Gastroesophageal sphincter (tissue), 4 donors: ENCODE data around the gene SETBP1. TPM values are rescaled to one million over a fixed set of nuclear protein-coding genes. Genes with fewer than 3 reads are reported as not detected.
A peak's percentile ranks its signal among the peaks of the same experiment; 100 is the strongest.

Experiments used
- ATAC-seq: fragments of 150-250 bp; one replicate; pipeline ENCODE4 v1.9.1; 2016; ENCODE audit warnings: mild to moderate bottlenecking, moderate library complexity
- H3K27ac ChIP-seq, 4 donors: fragments of 200-600 bp; sonication (generic) in 3 of 4; 1 replicate in 3 of 4; 2 replicates in 1 of 4; pipeline ENCODE4 v1.5.1; 2016 to 2019
- H3K27me3 ChIP-seq: fragments of 200-600 bp; sonication (generic); one replicate; pipeline ENCODE4 v1.5.1; 2019
- H3K36me3 ChIP-seq, 2 donors: fragments of 200-600 bp; sonication (generic); one replicate each; pipeline ENCODE4 v1.5.1; 2019; ENCODE audit warnings: control low read depth in 1 of 2
- H3K4me1 ChIP-seq, 3 donors: fragments of 200-600 bp; sonication (generic); 1 replicate in 2 of 3; 2 replicates in 1 of 3; pipeline ENCODE4 v1.5.1; 2016 to 2019; ENCODE audit warnings: control low read depth in 2 of 3
- H3K4me3 ChIP-seq, 2 donors: fragments of 200-600 bp; sonication (generic); one replicate each; pipeline ENCODE4 v1.5.1; 2019; ENCODE audit warnings: mild to moderate bottlenecking in 1 of 2, moderate library complexity in 1 of 2
- H3K9me3 ChIP-seq, 3 donors: fragments of 200-600 bp; sonication (generic); one replicate each; pipeline ENCODE4 v1.5.1; 2017 to 2019; ENCODE audit warnings: control low read depth in 2 of 3
- CTCF ChIP-seq, 4 experiments: fragments of 200-600 bp in 2 of 4; fragments of 450-650 bp in 2 of 4; sonication (generic) in 1 of 4; IDR thresholded peaks; one replicate each; pipeline ENCODE4 v1.5.1; 2017 to 2019; ENCODE audit warnings: antibody characterized with exemption in 4 of 4, mild to moderate bottlenecking in 2 of 4, moderate library complexity in 2 of 4
- EP300 ChIP-seq: sonication (generic); formaldehyde crosslinking; IDR thresholded peaks from one replicate; pipeline ENCODE4 v1.6.1; 2017; ENCODE audit warnings: antibody characterized with exemption, mild to moderate bottlenecking
- POLR2A ChIP-seq, 2 donors: fragments of 450-650 bp; IDR thresholded peaks; one replicate each; pipeline ENCODE4 v1.6.1; 2017; ENCODE audit warnings: antibody characterized with exemption in 2 of 2, mild to moderate bottlenecking in 2 of 2, moderate library complexity in 1 of 2
- POLR2AphosphoS5 ChIP-seq: sonication (generic); formaldehyde crosslinking; IDR thresholded peaks from one replicate; pipeline ENCODE4 v1.6.1; 2017; ENCODE audit warnings: antibody characterized with exemption
- WGBS, 2 donors: methylation state at CpG; one replicate each; pipeline ENCODE4 v1.1.5; 2018; ENCODE audit warnings: low coverage in 1 of 2; 5-methylcytosine and 5-hydroxymethylcytosine counted together
- total RNA-seq, 4 donors: library from RNA; depleted of rRNA; stranded (reverse); fragments of >200 nt; gene quantifications; one replicate each; pipeline ENCODE4 v1.1.0, GENCODE V29; 2016

The SETBP1 gene
- total RNA-seq, 4 donors from 2014 or later: 42.5 to 87.6 (median 67.8) TPM

GRCh38 chr18:45063246-45064038 is 382.8 kb downstream of the SETBP1 start:
- Histone ChIP-seq H3K4me3 (no peak overlapping the region), H3K9me3 (no peaks in the 10 kb centered on the region), H3K27me3 (no peaks in the 10 kb centered on the region), H3K4me1 (peaks cover 0 to 7% (median 0%) of the 10 kb centered on the region in 3 donors), H3K27ac (no peak overlapping the region), H3K36me3 (peaks cover 0 to 30% of the 10 kb centered on the region in 2 donors)
- ATAC-seq: no peak
- WGBS, 2 donors: 85% methylated on average over 12 of the region's 55 CpGs; no CpG with 5 or more reads in 1 of the 2 donors
- TF ChIP-seq CTCF (IDR thresholded peaks at IDR 0.05) (no peak), EP300 (no peak), POLR2AphosphoS5 (no peak), POLR2A (IDR thresholded peaks at IDR 0.05) (no peak)

GRCh38 chr18:45066210-45066609 is 385.5 kb downstream of the SETBP1 start:
- 77 to 87% methylated on average over 4 of the region's 4 CpGs for WGBS, 2 donors
- Histone ChIP-seq H3K27me3 (no peaks in the 10 kb centered on the region), H3K36me3 (peaks cover 0 to 30% of the 10 kb centered on the region in 2 donors), H3K4me3 (no peak overlapping the region), H3K9me3 (no peaks in the 10 kb centered on the region), H3K27ac (no peak overlapping the region), H3K4me1 (peaks cover 0 to 17% (median 2%) of the 10 kb centered on the region in 3 donors)
- no peak for TF ChIP-seq CTCF (IDR thresholded peaks at IDR 0.05)
- TF ChIP-seq POLR2A (IDR thresholded peaks at IDR 0.05): no peak
- no peak for TF ChIP-seq EP300
- TF ChIP-seq POLR2AphosphoS5: no peak
- no peak for ATAC-seq

GRCh38 chr18:45066886-45067285 is 386.2 kb downstream of the SETBP1 start:
- TF ChIP-seq POLR2AphosphoS5 (peak; percentile 39), CTCF (IDR thresholded peaks at IDR 0.05) (no peak)
- Histone ChIP-seq H3K4me3 (no peak overlapping the region), H3K9me3 (no peaks in the 10 kb centered on the region), H3K36me3 (peaks cover 0 to 28% of the 10 kb centered on the region in 2 donors), H3K27ac (no peak overlapping the region), H3K27me3 (no peaks in the 10 kb centered on the region), H3K4me1 (peaks cover 0 to 17% (median 2%) of the 10 kb centered on the region in 3 donors)
- ATAC-seq: no peak
- WGBS, 2 donors: 61 to 65% methylated on average over 2 of the region's 2 CpGs

- Histone ChIP-seq H3K27ac (no peak overlapping the region), H3K9me3 (no peaks in the 10 kb centered on the region), H3K4me3 (no peak overlapping the region), H3K36me3 (peaks cover 0 to 15% of the 10 kb centered on the region in 2 donors), H3K4me1 (peaks cover 0 to 17% (median 2%) of the 10 kb centered on the region in 3 donors), H3K27me3 (no peaks in the 10 kb centered on the region)
- 74 to 83% methylated on average over 2 of the region's 2 CpGs for WGBS, 2 donors
- TF ChIP-seq POLR2AphosphoS5 (no peak), CTCF (IDR thresholded peaks at IDR 0.05) (no peak), POLR2A (IDR thresholded peaks at IDR 0.05) (no peak), EP300 (no peak)
- no peak for ATAC-seq
These were observed 387.9 kb downstream of the SETBP1 start for GRCh38 chr18:45068400-45069094.
